Ascending aorta (tissue), 2 donors: ENCODE results near the gene PRTG. TPM values are rescaled to one million over a fixed set of nuclear protein-coding genes. Genes with fewer than 3 reads are reported as not detected.
"Not testable (repeated sequence)": the region's sequence is repeated elsewhere in the genome, so short reads cannot be mapped to it uniquely, and the experiment has no call there.

Experiments used
- DNase-seq, 2 donors: peaks; one replicate each; pipeline ENCODE4 v3.0.0-alpha.2; 2019; ENCODE audit warnings: low spot score in 2 of 2
- H3K27ac ChIP-seq, 2 donors: fragments of 200-600 bp; sonication (generic); one replicate each; pipeline ENCODE4 v1.5.1; 2016 to 2017; ENCODE audit warnings: mild to moderate bottlenecking in 1 of 2
- H3K27me3 ChIP-seq: fragments of 200-600 bp; sonication (generic); one replicate; pipeline ENCODE4 v1.5.1; 2017
- H3K36me3 ChIP-seq, 2 donors: fragments of 200-600 bp; sonication (generic); one replicate each; pipeline ENCODE4 v1.5.1; 2016
- H3K4me1 ChIP-seq, 2 donors: fragments of 200-600 bp; sonication (generic); one replicate each; pipeline ENCODE4 v1.5.1; 2016 to 2017; ENCODE audit warnings: mild to moderate bottlenecking in 1 of 2
- H3K4me3 ChIP-seq, 2 donors: fragments of 200-600 bp; sonication (generic); one replicate each; pipeline ENCODE4 v1.5.1; 2016 to 2017; ENCODE audit warnings: mild to moderate bottlenecking in 1 of 2
- H3K9me3 ChIP-seq, 2 donors: fragments of 200-600 bp; sonication (generic); one replicate each; pipeline ENCODE4 v1.5.1; 2016
- intact Hi-C: fragments of 100-400 bp; cut with DNase I; formaldehyde crosslinking; loops from one replicate; pipeline ENCODE4 v1.15.1; 2023
- total RNA-seq: library from RNA; depleted of rRNA; stranded (reverse); fragments of >200 nt; gene quantifications from one replicate; pipeline ENCODE4 v1.1.0, GENCODE V29; 2016
- TF ChIP-seq, protein P1 (sequence below), 3 experiments: fragments of 200-600 bp in 2 of 3; fragments of 450-650 bp in 1 of 3; sonication (generic) in 2 of 3; IDR thresholded peaks; one replicate each; pipeline ENCODE4 v1.5.1; 2016 to 2019; ENCODE audit warnings: antibody characterized with exemption in 3 of 3, mild to moderate bottlenecking in 1 of 3, moderate library complexity in 1 of 3

The PRTG gene
- total RNA-seq, 1 donor from 2014 or later: 0.21 TPM

DNA sequence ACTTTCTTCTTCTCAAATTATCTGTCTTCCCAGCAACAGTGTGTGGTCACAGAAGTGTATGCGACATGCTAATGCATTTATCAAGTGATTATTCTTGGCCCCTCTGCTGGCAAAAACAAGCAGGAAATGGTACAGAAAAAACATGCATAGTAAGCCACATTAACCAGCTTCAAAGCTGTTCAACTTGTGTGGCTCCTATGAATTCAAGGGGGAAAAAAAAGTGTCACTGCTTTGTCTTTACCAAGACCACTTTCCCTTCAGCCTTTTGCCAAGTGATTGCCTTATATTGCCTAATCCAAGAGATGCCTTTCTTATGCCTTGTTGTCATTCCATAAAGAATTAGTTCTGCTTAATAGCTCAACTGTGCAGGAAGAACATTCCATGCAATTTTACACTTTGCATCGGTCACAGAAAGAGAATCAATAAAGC is 39.1 kb downstream of the PRTG start:
- Histone ChIP-seq H3K4me1 (no peaks in the 10 kb centered on the region), H3K9me3 (no peaks in the 10 kb centered on the region), H3K27me3 (no peaks in the 10 kb centered on the region), H3K27ac (no peak overlapping the region), H3K36me3 (no peaks in the 10 kb centered on the region), H3K4me3 (no peak overlapping the region)
- intact Hi-C loops: no loop called here
- TF ChIP-seq, protein P1, sequence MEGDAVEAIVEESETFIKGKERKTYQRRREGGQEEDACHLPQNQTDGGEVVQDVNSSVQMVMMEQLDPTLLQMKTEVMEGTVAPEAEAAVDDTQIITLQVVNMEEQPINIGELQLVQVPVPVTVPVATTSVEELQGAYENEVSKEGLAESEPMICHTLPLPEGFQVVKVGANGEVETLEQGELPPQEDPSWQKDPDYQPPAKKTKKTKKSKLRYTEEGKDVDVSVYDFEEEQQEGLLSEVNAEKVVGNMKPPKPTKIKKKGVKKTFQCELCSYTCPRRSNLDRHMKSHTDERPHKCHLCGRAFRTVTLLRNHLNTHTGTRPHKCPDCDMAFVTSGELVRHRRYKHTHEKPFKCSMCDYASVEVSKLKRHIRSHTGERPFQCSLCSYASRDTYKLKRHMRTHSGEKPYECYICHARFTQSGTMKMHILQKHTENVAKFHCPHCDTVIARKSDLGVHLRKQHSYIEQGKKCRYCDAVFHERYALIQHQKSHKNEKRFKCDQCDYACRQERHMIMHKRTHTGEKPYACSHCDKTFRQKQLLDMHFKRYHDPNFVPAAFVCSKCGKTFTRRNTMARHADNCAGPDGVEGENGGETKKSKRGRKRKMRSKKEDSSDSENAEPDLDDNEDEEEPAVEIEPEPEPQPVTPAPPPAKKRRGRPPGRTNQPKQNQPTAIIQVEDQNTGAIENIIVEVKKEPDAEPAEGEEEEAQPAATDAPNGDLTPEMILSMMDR (IDR thresholded peaks at IDR 0.05): no peak
- DNase-seq: no peak

DNA sequence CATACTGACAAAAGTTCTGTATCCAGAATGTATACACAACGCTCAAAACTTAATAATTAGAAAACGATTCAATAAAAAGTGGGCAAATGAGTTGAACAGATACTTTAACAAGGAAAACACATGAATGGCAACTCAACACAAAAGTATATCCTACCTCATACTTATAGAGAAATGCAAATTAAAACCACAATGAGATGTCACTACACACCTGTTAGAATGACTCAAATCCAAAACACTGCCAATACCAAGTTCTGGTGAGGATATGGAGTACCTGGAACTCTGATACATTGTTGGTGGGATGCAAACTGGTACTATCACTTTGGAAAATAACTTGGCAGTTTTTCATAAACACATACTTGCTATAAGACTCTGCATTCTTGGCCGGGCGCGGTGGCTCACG is 42.1 kb downstream of the PRTG start:
- Histone ChIP-seq H3K4me1 (no peaks in the 10 kb centered on the region), H3K36me3 (no peaks in the 10 kb centered on the region), H3K27me3 (no peaks in the 10 kb centered on the region), H3K9me3 (no peaks in the 10 kb centered on the region), H3K4me3 (no peak overlapping the region), H3K27ac (no peak overlapping the region)
- TF ChIP-seq, protein P1 (IDR thresholded peaks at IDR 0.05): no peak
- intact Hi-C loops: no loop called here
- DNase-seq: no peak

DNA sequence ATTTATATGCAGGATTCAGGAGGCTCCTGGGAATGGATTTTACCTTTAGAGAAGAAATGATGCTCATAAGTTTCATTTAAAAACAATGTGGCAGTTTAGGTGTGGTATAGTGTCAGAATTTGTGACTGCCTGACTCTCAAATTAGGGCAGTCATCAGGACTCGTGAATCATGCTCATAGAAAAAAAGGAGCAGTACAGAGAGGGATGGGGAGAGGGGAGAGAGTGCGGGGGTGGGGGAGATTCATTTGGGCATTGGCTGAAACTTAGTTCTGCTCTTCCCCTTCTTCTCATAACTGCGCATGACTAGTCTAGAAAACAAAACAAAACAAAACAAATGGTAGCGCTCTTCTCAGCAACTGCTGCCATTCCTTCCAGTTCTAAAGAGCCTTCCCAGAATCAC is 44.3 kb downstream of the PRTG start:
- intact Hi-C loops: no loop called here

DNA sequence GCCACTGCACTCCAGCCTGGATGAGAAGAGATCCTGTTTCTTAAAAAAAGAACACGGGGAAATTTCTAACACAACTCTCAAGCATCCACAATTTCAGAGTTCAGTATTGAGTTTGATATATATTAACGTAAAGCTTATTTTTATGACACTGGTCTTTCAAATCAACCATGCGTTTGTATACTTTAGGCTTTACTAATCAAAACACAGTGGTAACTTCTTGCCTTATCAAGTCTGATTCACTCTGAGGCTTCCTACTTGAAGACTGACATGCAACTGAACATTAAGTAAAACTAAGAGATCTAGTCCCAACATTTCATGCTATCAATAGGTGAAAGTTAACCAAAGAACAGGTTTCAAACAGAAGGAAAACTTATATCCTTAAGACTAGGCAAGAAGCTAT is 46.7 kb downstream of the PRTG start:
- intact Hi-C loops: no loop called here
- no peaks in the 10 kb centered on the region for H3K4me1 ChIP-seq
- TF ChIP-seq, protein P1 (IDR thresholded peaks at IDR 0.05): no peak
- H3K4me3 ChIP-seq: no peak overlapping the region
- H3K27ac ChIP-seq: no peak overlapping the region
- H3K36me3 ChIP-seq: no peaks in the 10 kb centered on the region
- no peak for DNase-seq
- no peaks in the 10 kb centered on the region for H3K27me3 ChIP-seq
- no peaks in the 10 kb centered on the region for H3K9me3 ChIP-seq

More for the DNA sequence above, 44.3 kb downstream of the PRTG start:
- no peaks in the 10 kb centered on the region for H3K36me3 ChIP-seq
- no peak for DNase-seq
- no peak overlapping the region for H3K27ac ChIP-seq
- H3K27me3 ChIP-seq: no peaks in the 10 kb centered on the region
- no peaks in the 10 kb centered on the region for H3K4me1 ChIP-seq
- no peaks in the 10 kb centered on the region for H3K9me3 ChIP-seq
- TF ChIP-seq, protein P1 (IDR thresholded peaks at IDR 0.05): no peak
- H3K4me3 ChIP-seq: no peak overlapping the region

DNA sequence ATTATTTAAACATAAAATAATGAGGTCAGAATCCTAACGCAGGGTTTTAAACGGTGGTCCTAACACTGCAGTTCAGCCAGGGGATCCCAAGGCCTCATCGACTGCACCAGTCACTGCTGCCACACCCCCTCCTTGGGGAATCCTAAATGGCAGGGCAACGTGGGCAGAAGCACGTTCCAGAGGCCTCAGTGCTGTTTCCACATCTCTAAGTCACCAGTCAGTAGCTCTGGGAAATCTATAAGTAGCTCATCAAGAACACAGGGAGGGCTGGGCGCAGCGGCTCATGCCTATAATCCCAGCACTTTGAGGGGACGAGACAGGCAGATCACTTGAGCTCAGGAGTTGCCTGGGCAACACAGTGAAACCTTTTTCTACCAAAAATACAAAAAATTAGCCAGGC is 47.5 kb downstream of the PRTG start:
- DNase-seq: no peak
- no peak overlapping the region for H3K27ac ChIP-seq
- TF ChIP-seq, protein P1 (IDR thresholded peaks at IDR 0.05): no peak
- no peaks in the 10 kb centered on the region for H3K36me3 ChIP-seq
- no peaks in the 10 kb centered on the region for H3K9me3 ChIP-seq
- no peaks in the 10 kb centered on the region for H3K4me1 ChIP-seq
- no peaks in the 10 kb centered on the region for H3K27me3 ChIP-seq
- intact Hi-C loops: no loop called here
- H3K4me3 ChIP-seq: no peak overlapping the region

DNA sequence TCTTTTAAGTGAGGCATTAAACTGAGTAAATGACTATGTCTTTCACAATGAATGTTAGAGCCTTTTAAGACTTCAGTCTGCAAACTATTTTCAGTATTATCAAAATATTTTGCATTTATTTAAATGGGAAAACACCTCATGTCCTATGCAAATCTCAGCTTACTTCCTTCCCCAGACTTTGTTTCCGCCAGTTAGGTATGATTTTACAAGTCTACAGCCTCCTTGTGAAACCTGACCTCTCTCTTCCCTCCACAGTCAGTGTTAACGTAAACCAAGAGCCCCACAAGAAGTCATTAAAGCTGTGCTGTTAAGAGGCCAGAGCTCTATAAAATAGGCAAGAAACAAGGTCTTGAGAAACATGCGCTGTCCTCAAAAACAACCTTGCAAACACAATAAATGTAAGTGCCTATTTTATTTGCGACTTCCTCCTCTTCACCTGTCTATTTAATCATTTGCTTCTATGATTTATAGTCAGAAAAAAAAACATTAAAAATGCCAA is 48.3 kb downstream of the PRTG start:
- no peak for DNase-seq
- Histone ChIP-seq H3K27me3 (no peaks in the 10 kb centered on the region), H3K27ac (no peak overlapping the region), H3K4me3 (no peak overlapping the region), H3K9me3 (no peaks in the 10 kb centered on the region), H3K36me3 (no peaks in the 10 kb centered on the region), H3K4me1 (no peaks in the 10 kb centered on the region)
- intact Hi-C loops: no loop called here
- TF ChIP-seq, protein P1 (IDR thresholded peaks at IDR 0.05): no peak

DNA sequence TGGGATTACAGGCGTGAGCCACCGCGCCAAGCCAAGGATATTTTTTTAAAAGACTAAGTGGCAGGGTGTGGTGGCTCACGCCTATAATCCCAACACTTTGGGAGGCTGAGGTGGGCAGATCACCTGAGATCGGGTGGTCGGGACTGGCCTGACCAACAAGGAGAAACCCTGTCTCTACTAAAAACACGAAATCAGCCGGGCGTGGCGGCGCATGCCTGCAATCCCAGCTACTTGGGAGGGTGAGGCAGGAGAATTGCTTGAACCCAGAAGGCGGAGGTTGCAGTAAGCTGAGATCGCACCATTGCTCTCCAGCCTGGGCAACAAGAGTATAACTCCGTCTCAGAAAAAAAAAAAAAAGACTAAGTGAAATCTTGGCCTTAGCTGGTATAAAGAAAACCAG is 49.8 kb downstream of the PRTG start:
- DNase-seq, H3K9me3 ChIP-seq, H3K4me1 ChIP-seq, H3K36me3 ChIP-seq, H3K27ac ChIP-seq, H3K27me3 ChIP-seq, H3K4me3 ChIP-seq, intact Hi-C loops: not testable (repeated sequence)
